H1 (cell line): ENCODE results near the gene RHCG. TPM values are rescaled to one million over a fixed set of nuclear protein-coding genes. Genes with fewer than 3 reads are reported as not detected.

Experiments used
- BACH1 ChIP-seq: IDR thresholded peaks from 2 replicates; pipeline ENCODE4 v1.6.1; 2012; ENCODE audit warnings: low read length, improper control_type of control experiment
- BCL11A ChIP-seq, 2 experiments: IDR thresholded peaks; one replicate each; pipeline ENCODE4 v1.6.1; 2011; ENCODE audit warnings: low read depth in 2 of 2, low read length in 2 of 2, mild to moderate bottlenecking in 2 of 2
- CHD7 ChIP-seq: fragments of 300-600 bp; sonication (generic); IDR thresholded peaks from 2 replicates; pipeline ENCODE4 v1.7.1; 2012; ENCODE audit warnings: low read length, moderate library complexity, mild to moderate bottlenecking, inconsistent platforms; ENCODE audit not compliant: insufficient replicate concordance
- CTBP2 ChIP-seq: IDR thresholded peaks from 2 replicates; pipeline ENCODE4 v1.7.0; 2011; ENCODE audit warnings: borderline replicate concordance, mild to moderate bottlenecking, moderate library complexity, mixed read lengths, low read length; ENCODE audit not compliant: insufficient read depth, insufficient read length
- EZH2 ChIP-seq: fragments of 200-600 bp; sonication (generic); IDR thresholded peaks from 2 replicates; pipeline ENCODE4 v1.7.1; 2012; ENCODE audit warnings: low read depth, mild to moderate bottlenecking, moderate library complexity, low read length, inconsistent platforms; ENCODE audit not compliant: severe bottlenecking
- GABPA ChIP-seq: IDR thresholded peaks from 2 replicates; pipeline ENCODE4 v1.6.1; 2011; ENCODE audit warnings: mild to moderate bottlenecking, low read length, moderate library complexity, borderline replicate concordance; ENCODE audit not compliant: insufficient read depth
- NANOG ChIP-seq: IDR thresholded peaks from 2 replicates; pipeline ENCODE4 v1.6.1; 2011; ENCODE audit warnings: low read length, low read depth, mild to moderate bottlenecking, inconsistent platforms; ENCODE audit not compliant: insufficient read depth, poor library complexity, severe bottlenecking
- NRF1 ChIP-seq: IDR thresholded peaks from 2 replicates; pipeline ENCODE4 v1.6.1; 2011; ENCODE audit warnings: mild to moderate bottlenecking, low read depth, low read length, improper control_type of control experiment
- POLR2A ChIP-seq, 2 experiments: IDR thresholded peaks; 1 replicate in 1 of 2; 2 replicates in 1 of 2; pipeline ENCODE4 v1.6.1; 2011; ENCODE audit warnings: low read depth in 2 of 2, low read length in 2 of 2, mild to moderate bottlenecking in 2 of 2; ENCODE audit errors: control extremely low read depth in 1 of 2
- SP1 ChIP-seq: IDR thresholded peaks from 2 replicates; pipeline ENCODE4 v1.6.1; 2011; ENCODE audit warnings: low read depth, low read length
- ZNF274 ChIP-seq: IDR thresholded peaks from 2 replicates; pipeline ENCODE4 v1.7.0; 2012; ENCODE audit warnings: low read length, borderline replicate concordance; ENCODE audit errors: extremely low read depth
- polyA plus RNA-seq, 7 experiments: library from polyadenylated mRNA; depleted of rRNA in 3 of 7; stranded (reverse) in 5 of 7; unstranded in 2 of 7; fragments of >200 nt in 5 of 7; fragments of 200-250 nt in 2 of 7; gene quantifications; 1 replicate in 5 of 7; 2 replicates in 1 of 7; 4 replicates in 1 of 7; pipeline versions ENCODE4 v1.2.1 to v1.2.3, GENCODE V29; 2011 to 2013; ENCODE audit warnings: missing spikeins in 2 of 7, mixed read lengths in 2 of 7
- total RNA-seq: library from RNA; stranded (reverse); fragmentation: NEBNext Ultra II Directional; extraction: Animal tissue kit (Norgen Biotek cat#: 25700); gene quantifications from 2 replicates; pipeline ENCODE4 v1.2.1, GENCODE V29; 2021

RHCG gene
- total and polyA plus RNA-seq, 2 of the 8 experiments (the other 6 are each of a cell fraction or from before 2014, with no cell fraction given) = 0.68 TPM; not detected in 1

GRCh38 chr15:89469426-89470096 lies 26.8 kb downstream of the RHCG start (continued):
- TF ChIP-seq CHD7 (no peak), POLR2A (IDR thresholded peaks at IDR 0.05; ENCODE audit: control extremely low read depth in 1 of 2, low read depth in 2 of 2, low read length in 2 of 2) (peak in 1 of 2 experiments; percentile 52; a peak in 2 of 3 replicates), GABPA (no peak), BCL11A (IDR thresholded peaks at IDR 0.05; ENCODE audit: low read depth in 2 of 2, low read length in 2 of 2) (no peak), BACH1 (no peak), NANOG (no peak), SP1 (0 out of 2 replicates have a peak, but pooled peaks have one; percentile 22), EZH2 (no peak), CTBP2 (no peak), ZNF274 (no peak), NRF1 (no peak)
